Stimulated activated CD4-positive, alpha-beta T cell treated with anti-CD3 and anti-CD28 coated beads, Interleukin-1b, Interleukin-23, amount 100 ng/mL, for 4 hours (primary cell): ENCODE data around the gene FILIP1.

ENCODE experiments used
- DNase-seq, 2 donors: peaks; one replicate each; pipeline ENCODE4 v3.0.0-alpha.2; 2020; ENCODE audit warnings: low read depth in 2 of 2

FILIP1 gene, protein sequence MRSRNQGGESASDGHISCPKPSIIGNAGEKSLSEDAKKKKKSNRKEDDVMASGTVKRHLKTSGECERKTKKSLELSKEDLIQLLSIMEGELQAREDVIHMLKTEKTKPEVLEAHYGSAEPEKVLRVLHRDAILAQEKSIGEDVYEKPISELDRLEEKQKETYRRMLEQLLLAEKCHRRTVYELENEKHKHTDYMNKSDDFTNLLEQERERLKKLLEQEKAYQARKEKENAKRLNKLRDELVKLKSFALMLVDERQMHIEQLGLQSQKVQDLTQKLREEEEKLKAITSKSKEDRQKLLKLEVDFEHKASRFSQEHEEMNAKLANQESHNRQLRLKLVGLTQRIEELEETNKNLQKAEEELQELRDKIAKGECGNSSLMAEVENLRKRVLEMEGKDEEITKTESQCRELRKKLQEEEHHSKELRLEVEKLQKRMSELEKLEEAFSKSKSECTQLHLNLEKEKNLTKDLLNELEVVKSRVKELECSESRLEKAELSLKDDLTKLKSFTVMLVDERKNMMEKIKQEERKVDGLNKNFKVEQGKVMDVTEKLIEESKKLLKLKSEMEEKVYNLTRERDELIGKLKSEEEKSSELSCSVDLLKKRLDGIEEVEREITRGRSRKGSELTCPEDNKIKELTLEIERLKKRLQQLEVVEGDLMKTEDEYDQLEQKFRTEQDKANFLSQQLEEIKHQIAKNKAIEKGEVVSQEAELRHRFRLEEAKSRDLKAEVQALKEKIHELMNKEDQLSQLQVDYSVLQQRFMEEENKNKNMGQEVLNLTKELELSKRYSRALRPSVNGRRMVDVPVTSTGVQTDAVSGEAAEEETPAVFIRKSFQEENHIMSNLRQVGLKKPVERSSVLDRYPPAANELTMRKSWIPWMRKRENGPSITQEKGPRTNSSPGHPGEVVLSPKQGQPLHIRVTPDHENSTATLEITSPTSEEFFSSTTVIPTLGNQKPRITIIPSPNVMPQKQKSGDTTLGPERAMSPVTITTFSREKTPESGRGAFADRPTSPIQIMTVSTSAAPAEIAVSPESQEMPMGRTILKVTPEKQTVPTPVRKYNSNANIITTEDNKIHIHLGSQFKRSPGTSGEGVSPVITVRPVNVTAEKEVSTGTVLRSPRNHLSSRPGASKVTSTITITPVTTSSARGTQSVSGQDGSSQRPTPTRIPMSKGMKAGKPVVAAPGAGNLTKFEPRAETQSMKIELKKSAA (N-terminal part only)

DNA sequence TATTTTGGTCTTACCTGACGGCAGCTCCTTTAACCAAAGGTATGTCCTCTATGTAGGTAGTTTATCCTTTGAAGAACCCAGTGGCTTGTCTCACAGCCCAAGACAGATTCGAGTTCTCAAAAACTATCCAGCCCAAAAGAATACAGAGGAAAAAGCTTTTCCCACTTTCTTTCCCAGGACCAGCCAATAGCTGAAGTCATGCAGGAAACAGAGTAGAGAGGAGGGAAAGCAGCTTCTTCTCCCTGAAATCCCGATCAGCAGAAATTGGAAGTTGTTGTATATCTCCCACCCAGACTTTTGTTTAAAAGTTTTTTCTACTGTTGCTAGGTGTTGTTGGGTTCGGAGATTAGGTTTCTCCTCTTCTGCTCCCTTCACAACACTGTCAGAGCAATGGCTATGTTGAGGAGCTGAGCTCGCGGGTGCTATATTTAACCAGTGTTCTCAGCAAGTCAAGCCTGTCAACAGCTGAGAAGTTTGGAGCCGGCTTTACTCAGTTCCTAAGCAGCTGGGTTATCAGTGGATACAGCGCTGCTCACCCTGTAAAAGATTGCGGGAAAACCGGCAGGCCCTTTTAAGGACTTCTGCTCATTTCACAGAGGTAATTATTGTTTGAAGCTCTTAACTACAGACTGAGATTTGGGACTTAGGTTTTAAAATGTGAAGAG is at the start of gene FILIP1:
Gene FILIP1 (minus strand): TSS at position 401 of the 665 bp plus-strand sequence. CDS start 78,828 bp downstream, outside the sequence.
- no peak for DNase-seq

DNA sequence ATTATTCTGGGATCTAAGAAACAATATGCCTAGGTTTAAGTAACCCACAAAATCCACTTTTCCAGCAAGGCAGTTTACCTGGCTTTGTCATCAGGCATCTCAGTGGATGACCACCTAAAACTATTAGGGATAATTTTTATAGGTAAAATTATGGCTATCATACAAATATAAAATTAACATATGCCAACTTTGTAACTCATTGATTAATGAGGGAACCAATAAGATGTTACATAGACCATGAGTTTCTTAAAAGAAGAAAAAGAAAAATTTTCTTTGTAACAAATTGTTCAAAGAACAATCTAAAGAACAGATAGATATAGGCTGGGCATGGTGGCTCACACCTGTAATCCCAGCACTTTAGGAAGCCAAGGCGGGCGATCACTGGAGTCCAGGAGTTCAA is 49.7 kb upstream of the FILIP1 start:
- DNase-seq = no peak

DNA sequence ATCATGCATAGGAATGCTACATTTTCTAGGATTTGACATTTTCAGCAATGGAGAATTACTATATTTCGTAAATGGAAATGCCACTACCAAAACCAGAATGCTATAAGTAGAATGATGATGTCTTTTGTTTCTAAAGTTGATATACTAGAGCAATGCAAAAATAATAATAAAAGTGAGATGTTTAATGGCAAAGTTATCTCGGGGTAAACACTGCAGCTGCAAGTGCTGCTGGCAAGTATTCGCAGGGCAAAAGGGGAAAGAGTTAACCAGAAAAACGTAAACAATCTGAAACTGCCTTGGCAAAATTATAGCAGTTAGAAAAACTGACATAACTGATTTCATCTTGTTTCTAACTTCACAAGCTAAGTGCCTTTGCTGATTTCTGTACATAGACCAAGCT is 45.5 kb upstream of the FILIP1 start:
- DNase-seq = no peak

DNA sequence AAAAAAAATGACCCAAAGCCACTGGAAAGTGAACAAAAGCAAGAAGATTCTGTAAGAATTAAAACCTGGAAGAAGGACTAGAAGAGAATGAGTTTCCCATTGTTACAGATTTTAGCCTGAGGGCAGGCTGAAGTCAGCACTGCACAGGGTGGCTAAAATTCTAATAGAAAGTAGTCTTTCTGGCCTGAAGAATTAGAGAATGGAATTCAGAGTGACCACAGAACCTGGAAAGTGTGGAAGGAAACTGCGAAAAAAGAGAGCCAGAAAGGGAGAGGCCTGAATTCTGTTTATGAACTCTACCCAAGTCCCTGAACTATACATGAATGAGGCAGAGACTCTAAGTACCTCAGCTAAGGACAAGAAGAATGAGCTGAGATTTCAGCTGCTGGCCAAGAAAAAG is 38.9 kb upstream of the FILIP1 start:
- no peak for DNase-seq

DNA sequence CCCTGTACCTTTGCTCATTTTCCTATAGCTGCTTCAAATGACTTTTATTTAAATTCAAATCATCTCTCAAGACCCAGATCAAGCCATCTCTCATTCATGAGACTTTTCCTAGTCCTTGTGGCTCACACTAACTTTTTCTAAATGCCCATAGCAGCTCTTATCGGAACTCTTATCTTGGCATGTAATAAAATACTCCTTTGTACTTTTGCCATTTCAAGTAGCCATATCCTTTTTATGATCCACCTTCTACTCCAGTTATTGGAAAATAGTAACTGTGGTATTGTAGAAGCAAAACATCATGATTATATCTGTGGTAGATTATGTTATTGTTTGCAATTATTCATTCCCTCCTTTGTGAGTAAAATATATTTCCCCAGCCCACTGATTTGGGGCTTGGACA is 37.6 kb upstream of the FILIP1 start:
- DNase-seq = no peak

DNA sequence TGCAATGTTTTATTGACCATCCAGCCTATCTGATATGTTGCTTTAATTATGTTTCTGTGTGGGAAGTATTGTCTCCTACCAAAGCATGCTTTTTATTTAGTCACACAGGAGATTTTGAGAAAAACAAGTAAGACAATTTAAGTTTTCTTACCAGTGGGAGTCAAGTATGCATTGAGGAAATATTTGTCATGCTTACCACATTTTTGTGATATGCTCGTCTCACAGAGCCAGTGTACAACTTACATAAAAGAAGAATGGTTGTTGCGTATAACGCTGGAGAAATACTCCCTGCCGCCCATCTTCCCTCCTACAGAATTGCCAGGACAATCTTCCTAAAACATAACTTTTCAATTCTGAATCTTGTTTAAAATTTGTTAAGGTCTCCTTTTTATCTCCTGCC is 37.1 kb upstream of the FILIP1 start:
- DNase-seq = no peak

DNA sequence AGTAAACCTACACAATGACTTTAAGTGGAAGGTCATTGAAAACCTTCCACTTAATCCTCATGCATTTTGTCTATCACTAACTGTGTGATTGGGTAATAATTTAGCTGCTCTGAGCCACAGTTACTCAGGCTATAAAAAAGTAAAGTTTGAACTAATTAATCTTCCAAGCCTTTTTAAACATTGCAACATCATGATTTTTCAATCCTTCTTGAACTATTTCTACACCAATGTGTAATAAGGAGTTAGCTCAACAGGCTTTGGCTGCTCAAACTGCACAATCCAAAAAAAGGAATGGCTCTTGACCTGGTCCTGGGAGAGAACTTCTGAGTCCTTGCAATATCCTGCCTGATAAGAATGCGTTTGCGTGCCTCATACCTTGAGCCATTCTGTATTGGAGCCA is 34.8 kb upstream of the FILIP1 start:
- DNase-seq = no peak

DNA sequence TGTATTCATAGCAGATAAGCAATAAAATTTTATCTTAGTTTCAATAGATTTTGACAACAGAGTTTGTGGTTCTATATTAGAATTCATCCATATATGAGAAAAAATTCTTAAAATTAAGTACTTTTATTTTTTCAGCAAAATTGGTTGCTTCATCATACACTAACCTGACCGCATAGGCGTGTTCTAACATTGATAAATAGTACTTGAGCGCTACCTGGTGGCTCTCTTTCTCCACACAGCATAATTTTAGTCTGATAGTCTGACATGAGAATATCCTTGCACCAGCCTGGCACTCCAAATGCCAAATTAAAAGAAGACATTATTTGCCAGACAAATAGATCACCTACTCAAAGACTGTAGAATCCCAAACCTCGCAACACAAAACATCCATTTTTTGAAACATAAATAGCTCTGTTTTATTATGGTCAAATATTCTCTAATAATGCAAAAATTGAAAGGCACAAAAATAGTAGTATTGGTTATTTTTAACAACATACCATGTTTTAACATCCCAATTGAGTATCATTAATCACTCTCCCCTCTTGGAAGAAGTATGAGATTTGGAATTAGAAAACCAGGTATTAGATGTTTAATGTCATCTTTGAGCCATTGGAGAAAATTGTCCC is 33.0 kb upstream of the FILIP1 start:
- peak; percentile 15 to 38 for DNase-seq

DNA sequence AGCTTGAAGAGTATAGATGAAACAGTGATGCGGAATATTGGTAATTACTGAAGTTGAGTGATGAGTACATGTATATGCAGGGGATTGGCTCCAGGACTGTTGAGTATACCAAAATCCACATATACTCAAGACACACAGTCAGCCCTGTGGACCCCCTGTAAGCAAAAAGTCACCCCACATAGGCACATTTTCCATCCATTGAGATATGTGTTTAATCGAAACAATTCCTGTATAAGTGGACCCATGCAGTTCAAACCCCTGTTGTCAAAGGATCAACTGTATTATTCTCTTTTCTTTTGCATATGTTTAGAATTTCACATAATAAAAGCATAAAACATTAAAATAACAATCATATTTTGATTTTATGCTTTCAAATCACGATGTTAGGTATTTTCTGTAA is 32.1 kb upstream of the FILIP1 start:
- DNase-seq = no peak

DNA sequence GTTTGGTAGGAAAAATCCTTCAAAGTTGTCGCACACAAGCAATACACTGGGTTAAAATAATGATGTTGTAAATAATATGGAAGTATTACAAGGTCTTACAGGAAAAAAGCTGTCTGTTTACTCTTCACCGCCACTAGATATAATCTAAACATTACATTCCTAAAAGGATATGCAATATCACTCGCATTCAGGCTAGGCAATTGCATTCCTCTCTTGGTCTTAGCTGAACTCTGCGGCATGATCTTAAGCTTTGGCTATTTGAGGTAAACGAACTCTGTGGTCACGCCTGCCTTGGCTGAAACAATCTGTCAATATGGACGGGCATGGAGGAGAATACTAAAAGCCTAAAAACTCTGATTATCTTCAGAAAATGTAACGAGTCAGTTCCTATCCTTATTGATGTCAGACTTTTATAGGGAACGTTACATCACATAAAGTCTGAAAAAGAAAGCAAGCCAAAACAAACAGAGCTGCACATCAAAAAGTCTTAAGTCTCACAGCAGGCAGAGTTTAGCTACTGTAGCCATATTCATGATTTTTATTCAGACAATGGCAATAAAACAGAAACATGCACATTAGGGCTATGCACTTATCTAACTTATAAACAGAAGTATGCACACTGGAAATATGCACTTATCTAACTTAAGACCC is 30.8 kb upstream of the FILIP1 start:
- DNase-seq = no peak

DNA sequence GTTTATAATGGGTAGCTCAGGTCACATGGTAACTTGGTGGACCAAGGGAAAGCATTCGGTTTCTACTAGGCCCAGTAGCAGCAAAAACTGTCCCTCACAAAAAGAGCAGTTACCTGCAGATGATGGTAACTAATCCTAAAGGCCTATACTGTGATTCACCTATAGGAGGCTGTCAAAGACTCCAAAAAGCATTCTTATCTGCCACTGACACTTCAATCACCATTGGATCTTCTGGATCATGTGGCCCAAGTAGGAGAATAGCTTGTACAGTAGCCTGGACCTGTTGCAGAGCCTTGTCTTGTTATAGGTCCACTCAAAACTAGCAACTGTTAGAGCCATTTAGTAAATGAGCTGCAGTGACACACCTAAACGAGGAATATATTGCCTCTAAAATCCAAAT is 23.2 kb upstream of the FILIP1 start:
- no peak for DNase-seq

DNA sequence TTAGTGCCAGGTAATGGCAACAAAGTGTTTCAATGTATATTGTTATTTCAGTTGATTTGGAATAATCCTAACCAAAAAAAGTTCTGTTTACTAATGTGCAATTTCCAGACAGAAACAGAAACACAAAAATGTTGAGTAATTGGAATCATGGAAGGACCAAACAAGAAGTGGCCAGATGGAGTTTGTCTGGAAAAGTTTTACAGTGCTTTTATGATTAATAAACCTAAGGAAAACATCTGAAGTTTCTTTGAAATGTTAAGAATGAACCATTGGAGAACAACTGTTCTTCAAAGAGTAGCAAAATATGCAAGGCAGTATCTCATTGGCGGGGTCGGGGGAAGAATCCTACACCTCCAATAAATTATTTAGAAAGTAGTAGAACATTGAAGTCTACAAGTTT is 19.0 kb upstream of the FILIP1 start:
- no peak for DNase-seq

DNA sequence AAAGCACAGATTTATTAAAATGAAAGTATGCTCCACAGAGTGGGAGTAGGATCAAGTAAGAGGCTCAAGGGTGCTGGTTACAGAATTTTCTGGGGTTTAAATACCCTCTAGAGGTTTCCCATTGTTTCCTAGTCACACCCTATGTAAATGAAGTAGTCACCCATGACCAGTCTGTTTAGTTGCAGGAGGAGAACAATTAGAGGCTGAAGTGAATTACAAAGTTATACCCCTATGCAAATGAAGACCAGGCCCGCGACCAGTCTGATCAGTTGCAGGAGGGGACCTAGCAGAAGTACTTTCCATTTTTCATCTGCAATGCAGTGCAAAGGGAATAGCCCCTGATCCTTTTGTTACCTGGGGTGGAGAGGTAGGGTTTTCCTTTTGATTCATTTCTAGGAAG is 11.8 kb upstream of the FILIP1 start:
- DNase-seq = no peak

DNA sequence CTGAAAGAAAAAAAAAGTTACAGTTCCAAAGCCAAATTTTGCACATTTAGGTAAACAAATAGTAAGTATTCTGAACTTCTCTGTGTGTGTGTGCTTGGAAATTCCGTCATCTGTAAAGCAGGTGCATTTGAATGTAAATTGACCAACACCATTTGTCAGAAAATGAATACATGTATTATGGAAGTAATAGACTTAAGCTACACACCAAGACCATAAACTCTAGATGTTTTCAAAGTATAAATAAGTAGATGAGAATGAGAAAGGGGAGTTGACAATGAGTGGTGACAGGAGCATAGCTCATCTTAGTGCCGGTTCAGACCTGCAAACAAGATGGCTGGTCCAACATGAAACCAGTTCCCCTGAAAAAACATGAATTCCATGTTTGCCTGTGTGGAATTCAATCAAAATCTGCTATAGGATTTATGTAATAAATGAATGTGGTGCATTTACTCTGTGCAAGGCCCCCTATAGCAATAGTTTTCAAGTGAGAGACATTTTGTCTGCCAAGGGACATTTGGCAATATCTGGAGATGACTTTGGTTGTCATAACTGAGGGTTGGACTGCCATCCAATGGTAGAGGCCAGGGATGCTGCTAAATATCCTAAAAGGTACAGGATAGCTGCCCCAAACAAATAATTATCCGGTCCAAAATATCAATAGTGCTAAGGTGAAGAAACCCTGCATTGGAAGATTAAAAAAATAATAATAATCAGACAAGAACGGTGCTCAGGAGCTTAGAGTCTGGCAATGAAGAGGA is 11.0 kb upstream of the FILIP1 start:
- no peak for DNase-seq

DNA sequence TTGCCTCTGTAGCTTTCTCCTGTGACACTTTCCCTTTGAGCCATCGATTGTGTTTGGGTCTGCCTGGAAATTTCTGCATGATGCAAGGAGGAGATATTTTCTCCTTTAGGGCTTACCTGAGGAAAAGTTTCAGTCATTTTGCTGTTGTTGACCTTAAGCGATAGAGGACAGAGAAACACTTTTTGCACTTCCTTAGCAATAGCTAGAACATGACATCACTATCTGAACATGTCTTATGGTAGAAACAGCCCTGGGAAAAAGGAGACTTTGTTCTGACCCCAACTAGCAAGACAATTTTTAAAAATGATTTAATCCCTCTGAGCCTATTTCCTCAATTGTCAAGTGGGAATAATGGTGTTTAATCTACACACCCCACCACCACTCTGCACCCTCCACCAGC is 9.7 kb upstream of the FILIP1 start:
- no peak for DNase-seq

DNA sequence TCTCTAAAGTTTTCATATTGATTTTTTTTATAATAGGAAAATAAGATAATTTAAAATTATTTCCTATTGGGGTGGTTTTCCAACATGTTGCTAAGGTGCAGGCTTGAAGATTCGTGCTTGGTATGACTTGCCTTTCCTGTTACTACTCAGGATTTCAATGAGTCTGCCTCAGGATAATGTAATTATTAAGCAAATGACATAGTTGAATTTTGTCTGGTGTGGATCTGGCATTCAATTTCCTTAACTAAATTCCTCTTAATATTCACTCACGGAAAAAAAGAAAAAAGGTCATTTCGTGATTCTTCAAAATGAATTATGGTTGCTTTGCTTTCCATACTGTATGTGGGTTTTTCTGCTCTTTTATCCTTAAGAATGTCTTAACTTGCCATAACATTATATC is 9.3 kb upstream of the FILIP1 start:
- no peak for DNase-seq

DNA sequence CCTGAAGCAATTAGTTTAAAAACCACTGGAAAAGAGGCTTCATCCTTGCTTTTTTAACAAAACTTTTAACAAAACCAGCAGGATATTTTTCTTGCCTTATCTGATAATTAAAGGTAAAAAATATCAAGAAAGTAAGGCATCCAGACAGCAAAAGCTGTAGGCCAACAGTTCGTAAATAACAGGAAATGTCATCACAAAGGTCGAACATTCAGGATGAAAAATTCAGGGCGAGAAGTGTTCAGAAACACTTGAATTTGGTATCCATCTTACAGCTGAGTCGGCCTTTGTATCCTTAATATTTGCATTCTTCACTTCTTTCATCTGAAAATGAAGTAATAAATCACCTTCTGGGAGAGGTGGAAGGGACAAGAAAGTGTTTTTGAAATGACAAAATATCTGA is 8.2 kb upstream of the FILIP1 start:
- DNase-seq = no peak

DNA sequence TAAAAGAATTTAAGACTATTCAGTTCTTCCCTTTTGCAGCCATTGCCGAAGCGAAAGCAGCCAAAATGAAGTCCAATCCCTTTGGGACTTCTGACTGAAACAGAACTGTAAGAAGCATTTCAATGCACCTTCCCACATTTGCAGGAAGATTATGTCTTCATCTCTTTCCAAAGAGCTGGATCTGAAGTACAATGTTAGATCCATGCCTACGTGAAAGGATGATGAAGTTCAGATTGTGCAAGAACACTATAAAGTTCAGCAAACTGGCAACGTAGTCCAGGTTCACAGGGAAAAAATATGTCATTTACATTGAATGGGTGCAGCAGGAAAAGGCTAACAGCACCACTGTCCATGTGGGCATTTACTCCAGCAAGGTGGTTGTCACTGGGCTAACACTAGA is 6.0 kb upstream of the FILIP1 start:
- DNase-seq = no peak

DNA sequence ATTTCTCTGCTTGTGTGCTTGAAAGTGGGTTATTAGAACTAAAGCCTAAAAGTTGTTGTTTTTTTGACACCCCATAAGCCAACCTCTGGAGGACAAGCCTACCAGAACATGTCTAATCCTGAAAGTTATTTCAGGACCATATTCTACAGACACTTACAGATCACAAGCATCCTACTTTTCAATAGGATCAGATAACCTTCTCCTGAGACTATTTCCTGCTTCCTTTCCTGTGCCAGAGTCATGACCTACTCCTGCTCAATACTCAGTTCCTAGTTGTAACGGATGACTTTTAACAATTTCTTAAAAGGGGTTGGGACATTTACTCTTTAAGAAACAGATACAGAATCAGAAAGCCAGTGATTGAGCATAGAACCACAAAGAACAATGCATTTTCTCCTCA is 5.3 kb upstream of the FILIP1 start:
- DNase-seq = no peak

DNA sequence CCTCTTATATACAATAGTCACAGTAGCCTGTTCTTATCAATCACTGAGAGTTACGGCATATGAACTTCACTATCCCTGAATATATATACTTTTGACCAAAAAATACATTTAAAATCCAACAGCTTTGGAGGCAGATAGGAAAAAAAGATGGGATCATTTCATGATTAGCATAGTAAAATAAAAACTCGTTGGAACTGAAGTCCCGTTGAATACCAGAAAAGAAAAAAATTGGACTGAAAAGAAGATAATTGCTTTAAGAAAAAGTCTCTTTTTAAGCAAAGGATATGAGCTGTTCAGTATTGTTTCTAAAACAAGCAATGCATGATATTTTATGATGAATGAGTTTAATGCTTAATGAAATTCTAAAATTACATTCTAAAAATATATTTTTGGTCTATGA is 4.4 kb upstream of the FILIP1 start:
- no peak for DNase-seq
